HEK293 (cell line): ENCODE measurements around the gene FOXE3.

Experiments
- CTCF ChIA-PET: fragments of 350-600 bp; formaldehyde crosslinking; extraction: SDS; loops from one replicate; lab custom pipeline; 2021; ENCODE audit warnings: antibody characterized with exemption; lab: Yijun Ruan, JAX
- POLR2A ChIA-PET: fragments of 300-600 bp; formaldehyde crosslinking; extraction: SDS; loops from one replicate; lab custom pipeline; 2020; ENCODE audit warnings: antibody characterized with exemption, inconsistent platforms; lab: Yijun Ruan, JAX
- H3K27ac ChIP-seq: fragments of 200-500 bp; sonication (Bioruptor generic); 2 replicates; pipeline ENCODE4 v1.5.1; 2014; ENCODE audit warnings: low read depth, low read length, control low read depth, inconsistent platforms; ENCODE audit errors: extremely low read depth
- H3K36me3 ChIP-seq, 2 experiments: fragments of 200-500 bp in 1 of 2; sonication (Bioruptor generic) in 1 of 2; 1 replicate in 1 of 2; 2 replicates in 1 of 2; pipeline ENCODE4 v1.5.1; 2014 to 2017; ENCODE audit warnings: inconsistent platforms in 2 of 2, low read length in 2 of 2; ENCODE audit not compliant: control insufficient read depth in 2 of 2, insufficient read depth in 1 of 2
- H3K4me1 ChIP-seq: fragments of 200-500 bp; sonication (Bioruptor generic); 2 replicates; pipeline ENCODE4 v1.5.1; 2014; ENCODE audit warnings: mild to moderate bottlenecking, low read length, inconsistent platforms; ENCODE audit not compliant: control insufficient read depth, insufficient read depth
- H3K4me3 ChIP-seq: 2 replicates; pipeline ENCODE4 v1.5.1; 2011; ENCODE audit warnings: low read depth, mild to moderate bottlenecking, control low read depth, low read length, moderate library complexity
- H3K9me3 ChIP-seq: fragments of 200-500 bp; sonication (Bioruptor generic); 2 replicates; pipeline ENCODE4 v1.5.1; 2014; ENCODE audit warnings: low read depth, low read length, inconsistent platforms; ENCODE audit not compliant: control insufficient read depth, insufficient read depth
- KLF1 ChIP-seq: fragments of 450-650 bp; formaldehyde crosslinking; IDR thresholded peaks from 2 replicates; pipeline ENCODE4 v1.5.1; 2016; ENCODE audit warnings: missing biosample characterization, missing genetic modification characterization
- KLF8 ChIP-seq: fragments of 450-650 bp; formaldehyde crosslinking; IDR thresholded peaks from 2 replicates; pipeline ENCODE4 v1.5.1; 2016; ENCODE audit warnings: missing biosample characterization, missing genetic modification characterization
- SP3 ChIP-seq: fragments of 450-650 bp; formaldehyde crosslinking; IDR thresholded peaks from 2 replicates; pipeline ENCODE4 v1.5.1; 2016; ENCODE audit warnings: missing biosample characterization, missing genetic modification characterization
- WT1 ChIP-seq: fragments of 450-650 bp; formaldehyde crosslinking; IDR thresholded peaks from 2 replicates; pipeline ENCODE4 v1.5.1; 2016; ENCODE audit warnings: missing biosample characterization, missing genetic modification characterization
- YY1 ChIP-seq: fragments of 450-650 bp; formaldehyde crosslinking; IDR thresholded peaks from 2 replicates; pipeline ENCODE4 v1.5.1; 2018; ENCODE audit warnings: missing biosample characterization, missing genetic modification characterization
- ZBTB17 ChIP-seq: fragments of 450-650 bp; formaldehyde crosslinking; IDR thresholded peaks from 2 replicates; pipeline ENCODE4 v1.5.1; 2016; ENCODE audit warnings: missing biosample characterization, missing genetic modification characterization
- ZBTB21 ChIP-seq: fragments of 450-650 bp; formaldehyde crosslinking; IDR thresholded peaks from 2 replicates; pipeline ENCODE4 v1.5.1; 2017; ENCODE audit warnings: missing biosample characterization, missing genetic modification characterization
- ZNF133 ChIP-seq: fragments of 450-650 bp; formaldehyde crosslinking; IDR thresholded peaks from 2 replicates; pipeline ENCODE4 v1.5.1; 2016; ENCODE audit warnings: missing biosample characterization, missing genetic modification characterization
- ZNF140 ChIP-seq: fragments of 450-650 bp; formaldehyde crosslinking; IDR thresholded peaks from 2 replicates; pipeline ENCODE4 v1.5.1; 2016; ENCODE audit warnings: missing biosample characterization, missing genetic modification characterization
- ZNF169 ChIP-seq: fragments of 450-650 bp; formaldehyde crosslinking; IDR thresholded peaks from 2 replicates; pipeline ENCODE4 v1.5.1; 2016; ENCODE audit warnings: missing biosample characterization, missing genetic modification characterization
- ZNF19 ChIP-seq: fragments of 450-650 bp; formaldehyde crosslinking; IDR thresholded peaks from 2 replicates; pipeline ENCODE4; 2016; ENCODE audit warnings: missing biosample characterization, missing genetic modification characterization, low read depth
- ZNF211 ChIP-seq: fragments of 450-650 bp; formaldehyde crosslinking; IDR thresholded peaks from 2 replicates; pipeline ENCODE4 v1.5.1; 2016; ENCODE audit warnings: low read depth, missing biosample characterization, missing genetic modification characterization
- ZNF23 ChIP-seq: fragments of 450-650 bp; formaldehyde crosslinking; IDR thresholded peaks from 2 replicates; pipeline ENCODE4 v1.5.1; 2016; ENCODE audit warnings: missing biosample characterization, missing genetic modification characterization, borderline replicate concordance
- ZNF366 ChIP-seq: fragments of 450-650 bp; formaldehyde crosslinking; conservative IDR thresholded peaks from 2 replicates; pipeline ENCODE4 v1.5.1; 2016; ENCODE audit warnings: missing biosample characterization, missing genetic modification characterization
- ZNF394 ChIP-seq: fragments of 450-650 bp; formaldehyde crosslinking; IDR thresholded peaks from 2 replicates; pipeline ENCODE4 v1.5.1; 2016; ENCODE audit warnings: missing biosample characterization, missing genetic modification characterization, mild to moderate bottlenecking, moderate library complexity, borderline replicate concordance
- ZNF426 ChIP-seq: fragments of 450-650 bp; formaldehyde crosslinking; IDR thresholded peaks from 2 replicates; pipeline ENCODE4 v1.5.1; 2017; ENCODE audit warnings: missing biosample characterization, missing genetic modification characterization, mild to moderate bottlenecking, inconsistent platforms, moderate library complexity
- ZNF510 ChIP-seq: fragments of 450-650 bp; formaldehyde crosslinking; IDR thresholded peaks from 2 replicates; pipeline ENCODE4 v1.5.1; 2018; ENCODE audit warnings: mild to moderate bottlenecking, missing genetic modification characterization, missing biosample characterization; ENCODE audit not compliant: insufficient replicate concordance
- ZNF549 ChIP-seq: fragments of 450-650 bp; IDR thresholded peaks from 2 replicates; pipeline ENCODE4 v1.5.1; 2018; ENCODE audit warnings: missing biosample characterization, missing genetic modification characterization, mild to moderate bottlenecking, inconsistent platforms, moderate library complexity
- ZNF561 ChIP-seq: fragments of 450-650 bp; IDR thresholded peaks from 2 replicates; pipeline ENCODE4 v1.5.1; 2018; ENCODE audit warnings: missing biosample characterization, missing genetic modification characterization, borderline replicate concordance
- ZNF664 ChIP-seq: fragments of 450-650 bp; formaldehyde crosslinking; IDR thresholded peaks from 2 replicates; pipeline ENCODE4 v1.5.1; 2016; ENCODE audit warnings: missing biosample characterization, missing genetic modification characterization
- ZNF785 ChIP-seq: fragments of 450-650 bp; formaldehyde crosslinking; IDR thresholded peaks from 2 replicates; pipeline ENCODE4 v1.5.1; 2016; ENCODE audit warnings: missing biosample characterization, missing genetic modification characterization
- ZNF792 ChIP-seq: fragments of 450-650 bp; formaldehyde crosslinking; IDR thresholded peaks from 2 replicates; pipeline ENCODE4 v1.5.1; 2016; ENCODE audit warnings: missing biosample characterization, missing genetic modification characterization
- TF ChIP-seq, protein P1 (sequence below): fragments of 450-650 bp; formaldehyde crosslinking; IDR thresholded peaks from 2 replicates; pipeline ENCODE4 v1.5.1; 2016; ENCODE audit warnings: missing biosample characterization, missing genetic modification characterization
- TF ChIP-seq, protein P2 (sequence below): fragments of 450-650 bp; IDR thresholded peaks from 2 replicates; pipeline ENCODE4 v1.5.1; 2018; ENCODE audit warnings: missing biosample characterization, missing genetic modification characterization
- TF ChIP-seq, protein P3 (sequence below): fragments of 450-650 bp; formaldehyde crosslinking; IDR thresholded peaks from 2 replicates; pipeline ENCODE4 v1.5.1; 2016; ENCODE audit warnings: missing biosample characterization, missing genetic modification characterization

FOXE3 gene

DNA sequence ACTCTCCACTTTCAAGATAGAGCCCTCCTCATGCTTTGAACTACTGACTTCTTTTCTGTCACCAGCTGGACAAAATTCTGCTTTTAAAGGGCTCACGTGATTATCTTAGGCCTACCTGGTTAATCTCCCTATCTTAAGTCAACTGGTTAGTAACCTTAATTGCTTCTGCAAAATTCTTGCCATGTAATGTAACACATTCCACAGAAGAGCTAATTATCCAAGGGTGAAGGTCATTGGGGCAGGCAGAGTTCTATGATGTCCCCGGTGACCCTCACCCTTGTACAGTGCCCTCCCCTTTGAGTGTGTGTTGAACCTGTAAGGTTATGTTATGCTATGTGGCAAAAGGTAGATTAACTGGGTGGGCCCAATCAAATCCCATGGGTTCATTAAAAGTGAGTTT lies 25.2 kb upstream of the FOXE3 start:
- no peak overlapping the region for H3K4me3 ChIP-seq
- H3K9me3 ChIP-seq: no peaks in the 10 kb centered on the region
- H3K27ac ChIP-seq: no peak overlapping the region
- POLR2A ChIA-PET: interaction anchor here (0.7 kb wide), 1 partner anchor 47 kb away, joined by 3 read pairs; the partner anchor contains the start of gene FOXD2
- H3K4me1 ChIP-seq: no peaks in the 10 kb centered on the region
- CTCF ChIA-PET: interaction anchor here (0.5 to 8.1 kb wide), 14 partner anchors 9 to 337 kb away, joined by 3 to 151 read pairs (median 5); partner anchors contain the start of gene FOXD2
- H3K36me3 ChIP-seq: no peaks in the 10 kb centered on the region
- TF ChIP-seq YY1 (tag by site-specific recombination): no peak
- no peak for TF ChIP-seq ZNF169 (tag by site-specific recombination)
- no peak for TF ChIP-seq ZNF561 (tag by site-specific recombination)
- no peak for TF ChIP-seq ZNF426 (tag by site-specific recombination)
- TF ChIP-seq ZNF394 (tag by site-specific recombination): no peak
- TF ChIP-seq ZBTB17 (tag by site-specific recombination): no peak
- TF ChIP-seq, protein P1, sequence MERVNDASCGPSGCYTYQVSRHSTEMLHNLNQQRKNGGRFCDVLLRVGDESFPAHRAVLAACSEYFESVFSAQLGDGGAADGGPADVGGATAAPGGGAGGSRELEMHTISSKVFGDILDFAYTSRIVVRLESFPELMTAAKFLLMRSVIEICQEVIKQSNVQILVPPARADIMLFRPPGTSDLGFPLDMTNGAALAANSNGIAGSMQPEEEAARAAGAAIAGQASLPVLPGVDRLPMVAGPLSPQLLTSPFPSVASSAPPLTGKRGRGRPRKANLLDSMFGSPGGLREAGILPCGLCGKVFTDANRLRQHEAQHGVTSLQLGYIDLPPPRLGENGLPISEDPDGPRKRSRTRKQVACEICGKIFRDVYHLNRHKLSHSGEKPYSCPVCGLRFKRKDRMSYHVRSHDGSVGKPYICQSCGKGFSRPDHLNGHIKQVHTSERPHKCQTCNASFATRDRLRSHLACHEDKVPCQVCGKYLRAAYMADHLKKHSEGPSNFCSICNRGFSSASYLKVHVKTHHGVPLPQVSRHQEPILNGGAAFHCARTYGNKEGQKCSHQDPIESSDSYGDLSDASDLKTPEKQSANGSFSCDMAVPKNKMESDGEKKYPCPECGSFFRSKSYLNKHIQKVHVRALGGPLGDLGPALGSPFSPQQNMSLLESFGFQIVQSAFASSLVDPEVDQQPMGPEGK (tag by site-specific recombination): no peak
- TF ChIP-seq ZNF140: no peak
- TF ChIP-seq, protein P2, sequence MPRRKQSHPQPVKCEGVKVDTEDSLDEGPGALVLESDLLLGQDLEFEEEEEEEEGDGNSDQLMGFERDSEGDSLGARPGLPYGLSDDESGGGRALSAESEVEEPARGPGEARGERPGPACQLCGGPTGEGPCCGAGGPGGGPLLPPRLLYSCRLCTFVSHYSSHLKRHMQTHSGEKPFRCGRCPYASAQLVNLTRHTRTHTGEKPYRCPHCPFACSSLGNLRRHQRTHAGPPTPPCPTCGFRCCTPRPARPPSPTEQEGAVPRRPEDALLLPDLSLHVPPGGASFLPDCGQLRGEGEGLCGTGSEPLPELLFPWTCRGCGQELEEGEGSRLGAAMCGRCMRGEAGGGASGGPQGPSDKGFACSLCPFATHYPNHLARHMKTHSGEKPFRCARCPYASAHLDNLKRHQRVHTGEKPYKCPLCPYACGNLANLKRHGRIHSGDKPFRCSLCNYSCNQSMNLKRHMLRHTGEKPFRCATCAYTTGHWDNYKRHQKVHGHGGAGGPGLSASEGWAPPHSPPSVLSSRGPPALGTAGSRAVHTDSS (tag by site-specific recombination): no peak
- TF ChIP-seq, protein P3, sequence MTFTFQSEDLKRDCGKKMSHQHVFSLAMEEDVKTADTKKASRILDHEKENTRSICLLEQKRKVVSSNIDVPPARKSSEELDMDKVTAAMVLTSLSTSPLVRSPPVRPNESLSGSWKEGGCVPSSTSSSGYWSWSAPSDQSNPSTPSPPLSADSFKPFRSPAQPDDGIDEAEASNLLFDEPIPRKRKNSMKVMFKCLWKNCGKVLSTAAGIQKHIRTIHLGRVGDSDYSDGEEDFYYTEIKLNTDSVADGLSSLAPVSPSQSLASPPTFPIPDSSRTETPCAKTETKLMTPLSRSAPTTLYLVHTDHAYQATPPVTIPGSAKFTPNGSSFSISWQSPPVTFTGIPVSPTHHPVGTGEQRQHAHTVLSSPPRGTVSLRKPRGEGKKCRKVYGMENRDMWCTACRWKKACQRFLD (tag by site-specific recombination): no peak
- no peak for TF ChIP-seq ZNF664 (tag by site-specific recombination)
- no peak for TF ChIP-seq SP3 (tag by site-specific recombination)
- no peak for TF ChIP-seq ZNF549 (tag by site-specific recombination)

DNA sequence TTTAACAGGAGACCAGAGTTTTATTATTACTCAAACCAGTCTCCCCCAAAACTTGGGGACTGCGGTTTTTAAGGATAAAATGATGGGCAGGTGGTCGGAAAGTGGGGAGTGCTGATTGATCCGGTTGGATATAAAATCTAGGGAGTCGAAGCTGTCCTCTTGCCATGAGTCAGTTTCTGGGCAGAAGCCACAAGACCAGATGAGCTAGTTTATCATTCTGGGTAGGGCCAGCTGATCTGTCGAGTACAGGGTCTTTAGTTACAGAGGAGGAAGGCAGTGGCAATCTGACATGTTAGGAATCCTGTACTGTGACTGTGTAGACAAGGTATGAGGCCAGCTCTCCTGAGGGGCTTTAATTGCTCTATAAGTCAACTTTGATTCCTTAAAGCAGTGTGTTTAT lies 22.9 kb upstream of the FOXE3 start:
- ChIA-PET CTCF (interaction anchor here (0.6 to 8.1 kb wide), 4 partner anchors 30 to 773 kb away, joined by 3 to 151 read pairs (median 4); no protein-coding TSS in a partner anchor), POLR2A (no interaction called here)
- TF ChIP-seq ZNF549 (tag by site-specific recombination) (no peak), WT1 (tag by site-specific recombination) (no peak), ZNF23 (tag by site-specific recombination) (no peak), KLF8 (tag by site-specific recombination) (no peak), ZNF211 (tag by site-specific recombination) (no peak), ZBTB21 (tag by site-specific recombination) (no peak), ZNF510 (no peak), ZNF133 (no peak), ZNF19 (tag by site-specific recombination) (no peak), ZNF785 (tag by site-specific recombination) (no peak), ZNF366 (tag by site-specific recombination) (no peak), ZNF792 (no peak), KLF1 (no peak)
- Histone ChIP-seq H3K9me3 (no peaks in the 10 kb centered on the region), H3K4me3 (no peak overlapping the region), H3K27ac (no peak overlapping the region), H3K4me1 (no peaks in the 10 kb centered on the region), H3K36me3 (no peaks in the 10 kb centered on the region)
